ENCODE results near the gene PPFIA2.

GRCh38 chr12:81229759-81230158 lies 529.4 kb downstream of the PPFIA2 start:
- TF ChIP-seq CTCF (optimal IDR thresholded peaks at IDR 0.05 in 1 of 3, IDR thresholded peaks at IDR 0.05 in 1 of 3, conservative IDR thresholded peaks at IDR 0.05 in 1 of 3; ENCODE audit: extremely low read depth in 1 of 3, insufficient read depth in 2 of 3, low read length in 3 of 3) (no peak), EZH2 (IDR thresholded peaks at IDR 0.05; ENCODE audit: low read length) (no peak)
